ENCODE data around the gene RHD.
"Not testable (repeated sequence)": the region's sequence is repeated elsewhere in the genome, so short reads cannot be mapped to it uniquely, and the experiment has no call there.

DNA sequence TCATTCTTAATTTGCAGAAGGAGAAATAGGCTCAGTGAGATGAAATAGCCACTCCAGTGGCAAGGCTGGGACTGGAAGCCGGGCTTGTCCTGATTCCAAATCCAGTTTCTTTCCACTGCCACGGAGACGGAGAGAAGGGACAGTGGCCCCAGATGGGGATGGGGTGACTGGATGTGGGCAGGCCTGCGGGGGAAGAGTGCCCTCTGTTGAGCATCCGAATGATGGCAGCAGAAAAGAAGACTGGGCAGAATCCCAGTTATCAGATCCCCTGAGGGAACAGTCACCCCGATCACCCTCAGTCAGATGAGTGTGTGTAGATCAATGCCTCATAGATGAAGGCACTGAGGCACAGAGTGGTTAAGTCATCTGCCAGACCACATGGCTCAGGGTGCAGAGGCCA, 17.7 kb downstream of the RHD start:
- TF ChIP-seq, protein P1, sequence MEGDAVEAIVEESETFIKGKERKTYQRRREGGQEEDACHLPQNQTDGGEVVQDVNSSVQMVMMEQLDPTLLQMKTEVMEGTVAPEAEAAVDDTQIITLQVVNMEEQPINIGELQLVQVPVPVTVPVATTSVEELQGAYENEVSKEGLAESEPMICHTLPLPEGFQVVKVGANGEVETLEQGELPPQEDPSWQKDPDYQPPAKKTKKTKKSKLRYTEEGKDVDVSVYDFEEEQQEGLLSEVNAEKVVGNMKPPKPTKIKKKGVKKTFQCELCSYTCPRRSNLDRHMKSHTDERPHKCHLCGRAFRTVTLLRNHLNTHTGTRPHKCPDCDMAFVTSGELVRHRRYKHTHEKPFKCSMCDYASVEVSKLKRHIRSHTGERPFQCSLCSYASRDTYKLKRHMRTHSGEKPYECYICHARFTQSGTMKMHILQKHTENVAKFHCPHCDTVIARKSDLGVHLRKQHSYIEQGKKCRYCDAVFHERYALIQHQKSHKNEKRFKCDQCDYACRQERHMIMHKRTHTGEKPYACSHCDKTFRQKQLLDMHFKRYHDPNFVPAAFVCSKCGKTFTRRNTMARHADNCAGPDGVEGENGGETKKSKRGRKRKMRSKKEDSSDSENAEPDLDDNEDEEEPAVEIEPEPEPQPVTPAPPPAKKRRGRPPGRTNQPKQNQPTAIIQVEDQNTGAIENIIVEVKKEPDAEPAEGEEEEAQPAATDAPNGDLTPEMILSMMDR (IDR thresholded peaks at IDR 0.05 in 8 of 11, conservative IDR thresholded peaks at IDR 0.05 in 3 of 11) = peak in 3 of 11 experiments; percentile 11 to 38 (median 32)
- not testable (repeated sequence) for TF ChIP-seq POLR2AphosphoS5 (IDR thresholded peaks at IDR 0.05)

Data from spleen (tissue), 7 donors.